ENCODE measurements around the gene PRKAB1.

- TF ChIP-seq POLR2A (IDR thresholded peaks at IDR 0.05), result no peak
- no peak for TF ChIP-seq CTCF (IDR thresholded peaks at IDR 0.05)
- TF ChIP-seq POLR2AphosphoS5 (IDR thresholded peaks at IDR 0.05), result no peak
- no peak for TF ChIP-seq EP300 (IDR thresholded peaks at IDR 0.05)
Measured at GRCh38 chr12:119631930-119632678, 35.8 kb upstream of the PRKAB1 start.

All from sigmoid colon (tissue), 4 donors.